Spleen (tissue), 7 donors: Measurements from ENCODE around the gene MYH14.

Experiments used
- POLR2A ChIP-seq, 3 donors: fragments of 450-650 bp; IDR thresholded peaks; one replicate each; pipeline ENCODE4 v1.5.1; 2017; ENCODE audit warnings: antibody characterized with exemption in 3 of 3, mild to moderate bottlenecking in 1 of 3
- POLR2AphosphoS5 ChIP-seq, 3 donors: sonication (generic); formaldehyde crosslinking; IDR thresholded peaks; one replicate each; pipeline ENCODE4 v1.5.1; 2017; ENCODE audit warnings: antibody characterized with exemption in 3 of 3
- TF ChIP-seq, protein P1 (sequence below), 11 experiments: fragments of 200-600 bp in 7 of 11; fragments of 450-650 bp in 4 of 11; sonication (generic) in 4 of 11; IDR thresholded peaks in 8 of 11; conservative IDR thresholded peaks in 3 of 11; 1 replicate in 7 of 11; 2 replicates in 4 of 11; pipeline versions ENCODE4 v1.4.0 to v1.8.0; 2016 to 2021; ENCODE audit warnings: antibody characterized with exemption in 11 of 11, inconsistent platforms in 4 of 11, mild to moderate bottlenecking in 1 of 11
- donor health status: DM: no; HTN: no; CAD: no; lungs with moderate emphysema.
- donor health status: DM: no; HTN: no; CAD: no.
- donor health status: DM: no; HTN: no; CAD: no.

DNA sequence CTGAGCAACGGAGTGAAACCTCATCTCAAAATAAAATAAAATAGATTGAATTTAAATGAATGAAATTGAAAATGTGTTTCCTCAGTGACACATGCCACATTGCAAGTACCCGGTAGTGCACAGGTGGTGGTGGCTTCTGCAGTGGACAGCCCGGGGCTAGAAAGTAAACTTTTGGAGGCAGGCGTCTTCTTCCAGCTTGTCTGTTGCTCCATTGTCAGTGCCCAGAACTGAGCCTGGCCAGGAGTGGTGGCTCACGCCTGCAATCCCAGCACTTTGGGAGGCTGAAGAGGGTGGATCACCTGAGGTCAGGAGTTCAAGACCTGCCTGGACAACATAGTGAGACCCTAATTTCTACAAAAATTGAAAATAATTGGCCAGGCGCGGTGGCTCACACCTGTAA, 5.7 kb downstream of the MYH14 start:
- TF ChIP-seq POLR2A (IDR thresholded peaks at IDR 0.05) (no peak), POLR2AphosphoS5 (IDR thresholded peaks at IDR 0.05) (no peak)
- TF ChIP-seq, protein P1, sequence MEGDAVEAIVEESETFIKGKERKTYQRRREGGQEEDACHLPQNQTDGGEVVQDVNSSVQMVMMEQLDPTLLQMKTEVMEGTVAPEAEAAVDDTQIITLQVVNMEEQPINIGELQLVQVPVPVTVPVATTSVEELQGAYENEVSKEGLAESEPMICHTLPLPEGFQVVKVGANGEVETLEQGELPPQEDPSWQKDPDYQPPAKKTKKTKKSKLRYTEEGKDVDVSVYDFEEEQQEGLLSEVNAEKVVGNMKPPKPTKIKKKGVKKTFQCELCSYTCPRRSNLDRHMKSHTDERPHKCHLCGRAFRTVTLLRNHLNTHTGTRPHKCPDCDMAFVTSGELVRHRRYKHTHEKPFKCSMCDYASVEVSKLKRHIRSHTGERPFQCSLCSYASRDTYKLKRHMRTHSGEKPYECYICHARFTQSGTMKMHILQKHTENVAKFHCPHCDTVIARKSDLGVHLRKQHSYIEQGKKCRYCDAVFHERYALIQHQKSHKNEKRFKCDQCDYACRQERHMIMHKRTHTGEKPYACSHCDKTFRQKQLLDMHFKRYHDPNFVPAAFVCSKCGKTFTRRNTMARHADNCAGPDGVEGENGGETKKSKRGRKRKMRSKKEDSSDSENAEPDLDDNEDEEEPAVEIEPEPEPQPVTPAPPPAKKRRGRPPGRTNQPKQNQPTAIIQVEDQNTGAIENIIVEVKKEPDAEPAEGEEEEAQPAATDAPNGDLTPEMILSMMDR (IDR thresholded peaks at IDR 0.05 in 8 of 11, conservative IDR thresholded peaks at IDR 0.05 in 3 of 11), result no peak
